ENCODE data around the gene MZF1. TPM values are rescaled to one million over a fixed set of nuclear protein-coding genes. Genes with fewer than 3 reads are reported as not detected.

The MZF1 gene
- total and polyA plus RNA-seq, 2 donors (not counting 1 experiment from before 2014, with no cell fraction given) = 4.1 to 14.9 TPM

GRCh38 chr19:58551577-58552471, 21.3 kb downstream of the MZF1 start:
- Histone ChIP-seq H3K27ac (ENCODE audit: insufficient read depth, low read length) (no peak overlapping the region), H3K4me1 (ENCODE audit: control insufficient read depth, extremely low read depth, insufficient read depth, low read length) (peaks cover 14% of the 10 kb centered on the region), H3K9ac (ENCODE audit: insufficient read depth, low read length) (no peak overlapping the region), H3K79me2 (ENCODE audit: control insufficient read depth, insufficient read depth, low read length) (peaks cover 50% of the 10 kb centered on the region), H3K27me3 (ENCODE audit: control insufficient read depth, insufficient read depth, low read length) (no peaks in the 10 kb centered on the region), H4K20me1 (ENCODE audit: control insufficient read depth, extremely low read depth, insufficient read depth, low read length) (no peaks in the 10 kb centered on the region), H3K36me3 (ENCODE audit: control insufficient read depth, insufficient read depth, low read length) (peaks cover 62% of the 10 kb centered on the region), H3K4me3 (replicated peaks in 1 of 4; ENCODE audit: control extremely low read depth in 1 of 4, insufficient read depth in 1 of 4, low read depth in 3 of 4, low read length in 4 of 4) (no peak overlapping the region), H2AFZ (ENCODE audit: low read length) (no peak overlapping the region), H3K9me3 (ENCODE audit: control insufficient read depth, insufficient read depth, low read depth, low read length) (no peaks in the 10 kb centered on the region), H3K4me2 (ENCODE audit: extremely low read depth, insufficient read depth, low read length) (no peak overlapping the region)
- TF ChIP-seq, protein P1, sequence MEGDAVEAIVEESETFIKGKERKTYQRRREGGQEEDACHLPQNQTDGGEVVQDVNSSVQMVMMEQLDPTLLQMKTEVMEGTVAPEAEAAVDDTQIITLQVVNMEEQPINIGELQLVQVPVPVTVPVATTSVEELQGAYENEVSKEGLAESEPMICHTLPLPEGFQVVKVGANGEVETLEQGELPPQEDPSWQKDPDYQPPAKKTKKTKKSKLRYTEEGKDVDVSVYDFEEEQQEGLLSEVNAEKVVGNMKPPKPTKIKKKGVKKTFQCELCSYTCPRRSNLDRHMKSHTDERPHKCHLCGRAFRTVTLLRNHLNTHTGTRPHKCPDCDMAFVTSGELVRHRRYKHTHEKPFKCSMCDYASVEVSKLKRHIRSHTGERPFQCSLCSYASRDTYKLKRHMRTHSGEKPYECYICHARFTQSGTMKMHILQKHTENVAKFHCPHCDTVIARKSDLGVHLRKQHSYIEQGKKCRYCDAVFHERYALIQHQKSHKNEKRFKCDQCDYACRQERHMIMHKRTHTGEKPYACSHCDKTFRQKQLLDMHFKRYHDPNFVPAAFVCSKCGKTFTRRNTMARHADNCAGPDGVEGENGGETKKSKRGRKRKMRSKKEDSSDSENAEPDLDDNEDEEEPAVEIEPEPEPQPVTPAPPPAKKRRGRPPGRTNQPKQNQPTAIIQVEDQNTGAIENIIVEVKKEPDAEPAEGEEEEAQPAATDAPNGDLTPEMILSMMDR (conservative IDR thresholded peaks at IDR 0.05 in 1 of 2, IDR thresholded peaks at IDR 0.05 in 1 of 2; ENCODE audit: low read depth in 1 of 2, low read length in 2 of 2) = no peak
- TF ChIP-seq EZH2 (IDR thresholded peaks at IDR 0.05; ENCODE audit: low read length, missing control alignments) = no peak
- DNase-seq (ENCODE audit: low read depth in 2 of 2) = no peak

GRCh38 chr19:58551123-58551497, 22.0 kb downstream of the MZF1 start:
- peaks cover 3% of the 10 kb centered on the region for H4K20me1 ChIP-seq (ENCODE audit: control insufficient read depth, extremely low read depth, insufficient read depth, low read length)
- peaks cover 50% of the 10 kb centered on the region for H3K79me2 ChIP-seq (ENCODE audit: control insufficient read depth, insufficient read depth, low read length)

More at GRCh38 chr19:58551123-58551497, 22.0 kb downstream of the MZF1 start:
- peaks cover 56% of the 10 kb centered on the region for H3K36me3 ChIP-seq (ENCODE audit: control insufficient read depth, insufficient read depth, low read length)
- no peak overlapping the region for H2AFZ ChIP-seq (ENCODE audit: low read length)
- peaks cover 19% of the 10 kb centered on the region for H3K4me1 ChIP-seq (ENCODE audit: control insufficient read depth, extremely low read depth, insufficient read depth, low read length)
- TF ChIP-seq, protein P1 (conservative IDR thresholded peaks at IDR 0.05 in 1 of 2, IDR thresholded peaks at IDR 0.05 in 1 of 2; ENCODE audit: low read depth in 1 of 2, low read length in 2 of 2) = no peak
- TF ChIP-seq EZH2 (IDR thresholded peaks at IDR 0.05; ENCODE audit: low read length, missing control alignments) = no peak
- no peaks in the 10 kb centered on the region for H3K27me3 ChIP-seq (ENCODE audit: control insufficient read depth, insufficient read depth, low read length)
- no peak for DNase-seq (ENCODE audit: low read depth in 2 of 2)
- no peak overlapping the region for H3K9ac ChIP-seq (ENCODE audit: insufficient read depth, low read length)
- no peak overlapping the region for H3K4me2 ChIP-seq (ENCODE audit: extremely low read depth, insufficient read depth, low read length)
- H3K4me3 ChIP-seq (replicated peaks in 1 of 4; ENCODE audit: control extremely low read depth in 1 of 4, insufficient read depth in 1 of 4, low read depth in 3 of 4, low read length in 4 of 4) = no peak overlapping the region
- no peak overlapping the region for H3K27ac ChIP-seq (ENCODE audit: insufficient read depth, low read length)
- no peaks in the 10 kb centered on the region for H3K9me3 ChIP-seq (ENCODE audit: control insufficient read depth, insufficient read depth, low read depth, low read length)

All from fibroblast of lung (primary cell).